ENCODE results near the gene HDAC4.

The HDAC4 gene

DNA sequence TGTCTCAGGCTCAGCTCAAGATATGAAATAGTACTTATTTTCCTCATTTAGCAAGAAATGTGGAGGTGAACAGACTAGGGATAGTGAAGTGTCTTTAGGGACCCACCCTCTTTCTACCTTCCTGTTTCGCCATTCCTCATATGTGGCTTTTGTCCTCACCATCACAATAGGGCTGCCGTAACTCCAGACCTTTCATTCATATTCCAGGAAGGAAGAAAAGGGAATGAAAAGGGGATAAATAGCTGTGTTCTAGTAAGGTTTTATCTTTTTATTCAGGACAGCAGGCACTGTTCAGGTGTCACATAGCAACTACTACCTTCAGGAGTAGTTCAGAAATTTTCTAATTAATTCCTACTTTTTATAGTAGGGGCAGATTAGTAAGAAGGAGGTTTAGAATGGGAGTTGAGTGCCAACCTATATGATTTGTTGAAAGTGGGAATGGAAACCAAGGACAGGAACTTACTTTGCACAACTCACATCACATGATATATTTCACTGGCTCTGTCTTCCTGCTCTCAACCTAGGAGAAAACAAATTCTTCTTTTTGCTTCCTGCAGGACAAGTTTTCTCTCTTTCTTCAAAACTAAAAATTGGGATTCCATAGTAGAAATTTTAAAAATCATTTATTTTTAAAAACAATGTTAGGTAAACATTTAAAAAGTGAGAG, 36.0 kb upstream of the HDAC4 start:
- TF ChIP-seq, protein P1, sequence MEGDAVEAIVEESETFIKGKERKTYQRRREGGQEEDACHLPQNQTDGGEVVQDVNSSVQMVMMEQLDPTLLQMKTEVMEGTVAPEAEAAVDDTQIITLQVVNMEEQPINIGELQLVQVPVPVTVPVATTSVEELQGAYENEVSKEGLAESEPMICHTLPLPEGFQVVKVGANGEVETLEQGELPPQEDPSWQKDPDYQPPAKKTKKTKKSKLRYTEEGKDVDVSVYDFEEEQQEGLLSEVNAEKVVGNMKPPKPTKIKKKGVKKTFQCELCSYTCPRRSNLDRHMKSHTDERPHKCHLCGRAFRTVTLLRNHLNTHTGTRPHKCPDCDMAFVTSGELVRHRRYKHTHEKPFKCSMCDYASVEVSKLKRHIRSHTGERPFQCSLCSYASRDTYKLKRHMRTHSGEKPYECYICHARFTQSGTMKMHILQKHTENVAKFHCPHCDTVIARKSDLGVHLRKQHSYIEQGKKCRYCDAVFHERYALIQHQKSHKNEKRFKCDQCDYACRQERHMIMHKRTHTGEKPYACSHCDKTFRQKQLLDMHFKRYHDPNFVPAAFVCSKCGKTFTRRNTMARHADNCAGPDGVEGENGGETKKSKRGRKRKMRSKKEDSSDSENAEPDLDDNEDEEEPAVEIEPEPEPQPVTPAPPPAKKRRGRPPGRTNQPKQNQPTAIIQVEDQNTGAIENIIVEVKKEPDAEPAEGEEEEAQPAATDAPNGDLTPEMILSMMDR (IDR thresholded peaks at IDR 0.05; ENCODE audit: insufficient read depth, low read depth, low read length, missing control alignments), result no peak
- no peak for DNase-seq (ENCODE audit: low read depth)
- no peak overlapping the region for H3K4me3 ChIP-seq (ENCODE audit: low read depth, low read length)

DNA sequence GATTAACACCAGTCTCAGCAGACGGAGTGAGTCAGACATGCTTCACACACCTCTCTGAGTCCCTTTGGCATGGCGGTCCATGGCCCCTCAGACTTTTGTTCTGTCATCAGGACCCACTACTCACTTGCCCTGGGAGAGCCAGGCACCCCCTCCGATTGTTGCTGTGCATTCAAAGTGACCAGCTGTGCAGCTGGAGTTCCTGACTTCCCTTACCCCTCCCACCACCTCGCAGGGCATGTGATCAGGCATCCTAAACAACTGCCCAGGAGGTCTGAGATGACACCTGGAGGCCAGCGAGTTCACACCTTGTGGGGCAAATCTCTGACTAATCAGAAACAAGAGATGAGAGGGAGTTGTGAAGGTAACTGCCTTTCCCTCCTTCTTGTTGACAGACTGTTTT, 35.3 kb upstream of the HDAC4 start:
- TF ChIP-seq, protein P1 (IDR thresholded peaks at IDR 0.05; ENCODE audit: insufficient read depth, low read depth, low read length, missing control alignments), result no peak
- no peak overlapping the region for H3K4me3 ChIP-seq (ENCODE audit: low read depth, low read length)
- DNase-seq (ENCODE audit: low read depth), result no peak

DNA sequence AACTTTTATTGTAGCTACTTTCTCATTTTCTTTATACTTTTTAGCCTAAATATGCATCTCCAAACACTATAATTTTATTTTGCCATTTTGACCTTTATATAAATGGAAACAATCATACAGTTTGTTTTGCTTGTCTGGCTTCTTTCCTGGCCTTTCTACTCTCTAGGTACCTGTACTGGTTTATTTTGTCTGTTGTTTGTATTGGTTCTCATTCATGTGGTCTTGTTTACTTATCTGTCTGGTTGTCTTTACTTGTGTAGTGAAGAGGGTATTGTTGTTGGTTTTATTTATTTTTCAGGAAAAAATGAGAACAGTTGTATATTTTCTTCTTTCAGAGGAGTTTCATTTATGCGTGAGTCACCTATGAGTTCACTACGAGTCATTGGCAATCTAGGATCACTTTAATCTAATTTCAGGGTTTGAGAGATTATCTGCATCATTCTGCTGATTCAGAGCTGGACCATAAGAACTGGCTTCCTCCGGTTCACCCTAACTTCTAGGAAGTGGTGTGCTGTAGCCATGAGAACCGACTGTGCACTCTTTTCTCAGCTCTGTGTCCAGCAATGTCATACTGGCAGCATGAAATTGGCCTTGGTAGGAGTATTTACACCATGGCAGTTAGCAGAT, 33.1 kb upstream of the HDAC4 start:
- TF ChIP-seq, protein P1 (IDR thresholded peaks at IDR 0.05; ENCODE audit: insufficient read depth, low read depth, low read length, missing control alignments), result no peak
- H3K4me3 ChIP-seq (ENCODE audit: low read depth, low read length), result no peak overlapping the region
- no peak for DNase-seq (ENCODE audit: low read depth)

DNA sequence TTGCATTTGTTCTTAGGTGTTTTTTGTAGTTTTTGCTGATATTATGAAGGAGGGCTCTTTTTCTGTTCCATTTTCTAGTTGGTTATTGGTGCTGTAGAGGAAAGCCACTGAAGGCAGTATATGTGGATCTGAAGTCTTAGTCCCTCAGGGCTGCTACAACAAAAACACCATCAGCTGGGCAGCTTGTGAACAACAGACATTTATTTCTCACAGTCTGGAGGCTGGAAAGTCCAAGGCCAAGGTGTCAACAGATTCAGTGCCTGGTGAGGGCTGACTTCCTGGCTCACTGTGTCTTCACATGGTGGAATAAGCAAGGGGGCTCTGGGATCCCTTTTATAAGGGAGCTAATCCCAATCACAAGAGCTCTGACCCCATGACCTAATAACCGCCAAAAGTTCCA, 31.4 kb upstream of the HDAC4 start:
- TF ChIP-seq, protein P1 (IDR thresholded peaks at IDR 0.05; ENCODE audit: insufficient read depth, low read depth, low read length, missing control alignments), result no peak
- DNase-seq (ENCODE audit: low read depth), result no peak
- H3K4me3 ChIP-seq (ENCODE audit: low read depth, low read length), result no peak overlapping the region

DNA sequence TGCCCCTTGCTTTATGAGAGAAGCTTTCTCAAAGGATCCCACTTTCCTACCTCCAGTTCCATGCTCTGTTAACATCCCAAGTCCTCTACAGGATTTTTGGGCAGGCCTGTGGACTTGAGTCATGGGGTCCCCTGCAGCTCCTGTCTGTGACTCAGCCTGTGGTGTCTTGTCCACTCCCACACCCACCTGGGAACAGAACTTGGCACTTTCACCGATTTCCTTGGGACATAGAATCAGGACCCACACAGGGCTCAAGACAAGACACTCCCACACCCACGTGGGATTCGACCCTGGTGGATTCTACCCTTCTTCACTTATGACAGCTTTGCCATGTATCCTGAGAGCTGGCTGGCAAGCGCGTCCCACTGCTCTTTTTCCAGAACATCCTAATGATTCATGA, 30.7 kb upstream of the HDAC4 start:
- TF ChIP-seq, protein P1 (IDR thresholded peaks at IDR 0.05; ENCODE audit: insufficient read depth, low read depth, low read length, missing control alignments), result no peak
- no peak overlapping the region for H3K4me3 ChIP-seq (ENCODE audit: low read depth, low read length)
- DNase-seq (ENCODE audit: low read depth), result no peak

DNA sequence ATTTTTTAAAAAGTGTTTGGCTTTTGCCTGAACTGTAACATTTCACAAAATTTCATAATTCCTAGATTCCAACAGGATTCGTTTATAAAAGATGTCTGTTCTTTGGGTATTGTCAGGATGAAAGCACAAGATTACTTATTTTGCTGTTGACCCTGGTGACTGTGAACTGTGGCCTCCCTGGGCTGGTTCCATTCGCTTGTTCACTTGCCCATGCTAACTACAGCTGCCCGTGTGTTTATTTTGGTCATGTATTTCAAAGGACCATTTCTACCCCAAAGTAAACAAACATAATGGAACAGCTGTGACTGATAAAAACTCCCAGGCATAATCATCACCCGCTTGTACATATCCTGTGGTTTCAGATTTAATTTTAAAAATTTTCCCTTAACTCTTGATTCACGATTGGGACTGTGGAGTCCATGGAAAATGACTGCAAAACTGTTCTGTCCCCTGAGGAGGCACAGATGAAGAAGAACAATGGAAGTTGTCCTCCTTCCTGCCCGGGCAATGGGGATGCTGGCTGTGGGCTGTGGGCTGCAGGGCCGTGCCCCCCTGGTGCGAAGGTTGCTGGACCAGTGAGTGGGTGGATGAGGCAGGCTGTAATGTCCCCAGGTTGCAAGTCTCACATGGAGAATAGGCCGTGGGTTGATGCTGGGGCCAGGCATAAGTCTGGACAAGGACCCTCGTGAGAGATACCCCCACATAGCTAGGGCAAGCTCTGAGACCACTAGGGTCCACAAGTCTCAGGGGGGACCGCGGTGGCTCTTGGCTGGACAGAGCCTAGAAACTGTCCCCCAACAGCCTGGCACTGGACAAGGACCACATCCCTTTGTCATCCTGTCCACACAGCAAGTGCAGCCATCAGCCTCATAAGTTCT, 28.9 kb upstream of the HDAC4 start:
- H3K4me3 ChIP-seq (ENCODE audit: low read depth, low read length), result no peak overlapping the region
- no peak for DNase-seq (ENCODE audit: low read depth)
- TF ChIP-seq, protein P1 (IDR thresholded peaks at IDR 0.05; ENCODE audit: insufficient read depth, low read depth, low read length, missing control alignments), result no peak

Measured in GM12865 (cell line).